Heart right ventricle (tissue), 16 donors: ENCODE data around the gene RBFOX2. TPM values are rescaled to one million over a fixed set of nuclear protein-coding genes. Genes with fewer than 3 reads are reported as not detected.
A peak's percentile ranks its signal among the peaks of the same experiment; 100 is the strongest.

ENCODE experiments used
- ATAC-seq, 8 donors: fragments of 200-7000 bp; cut with Tn5 transposase; one replicate each; pipeline ENCODE4 v1.9.1; 2020; ENCODE audit warnings: mild to moderate bottlenecking in 8 of 8, moderate library complexity in 8 of 8, moderate number of reproducible peaks in 1 of 8
- DNase-seq, 2 donors: peaks; one replicate each; pipeline ENCODE4 v3.0.0-alpha.2; 2020
- H3K27ac ChIP-seq, 10 donors: fragments of 200-600 bp; sonication (generic) in 2 of 10; one replicate each; pipeline versions ENCODE4 v1.5.0 to v1.8.0; 2020 to 2022; ENCODE audit warnings: mild to moderate bottlenecking in 3 of 10
- H3K27me3 ChIP-seq, 7 donors: fragments of 200-600 bp; one replicate each; pipeline ENCODE4 v1.8.0; 2021 to 2022; ENCODE audit warnings: mild to moderate bottlenecking in 2 of 7
- H3K36me3 ChIP-seq, 9 donors: fragments of 200-600 bp; sonication (generic) in 1 of 9; one replicate each; pipeline versions ENCODE4 v1.5.0 to v1.8.0; 2020 to 2022; ENCODE audit warnings: mild to moderate bottlenecking in 2 of 9
- H3K4me1 ChIP-seq, 9 donors: fragments of 200-600 bp; sonication (generic) in 1 of 9; one replicate each; pipeline versions ENCODE4 v1.5.0 to v1.8.0; 2020 to 2022; ENCODE audit warnings: mild to moderate bottlenecking in 4 of 9
- H3K4me3 ChIP-seq, 10 donors: fragments of 200-600 bp; sonication (generic) in 2 of 10; one replicate each; pipeline versions ENCODE4 v1.5.0 to v1.8.0; 2020 to 2022; ENCODE audit warnings: mild to moderate bottlenecking in 7 of 10, moderate library complexity in 2 of 10
- H3K9me3 ChIP-seq, 11 donors: fragments of 200-600 bp in 10 of 11; sonication (generic) in 2 of 11; one replicate each; pipeline versions ENCODE4 v1.5.0 to v1.8.0; 2013 to 2022; ENCODE audit warnings: mild to moderate bottlenecking in 2 of 11, control low read depth in 1 of 11, moderate library complexity in 1 of 11
- WGBS, 2 donors: extraction: QIAGEN DNeasy Blood & Tissue Kit; methylation state at CpG; one replicate each; pipeline ENCODE4 v1.1.7; 2013; ENCODE audit warnings: inconsistent platforms in 1 of 2; 5-methylcytosine and 5-hydroxymethylcytosine counted together
- intact Hi-C, 10 donors: fragments of 100-400 bp; cut with DNase I; formaldehyde crosslinking; loops; one replicate each; pipeline versions ENCODE4 v1.11.1 to v1.14.2; 2022
- polyA plus RNA-seq, 2 donors: library from polyadenylated mRNA; stranded (reverse); fragments of 200-250 nt; gene quantifications; one replicate each; pipeline ENCODE4 v1.2.3, GENCODE V29; 2013
- total RNA-seq, 10 donors: library from RNA; stranded (reverse); fragmentation: NEBNext Ultra II Directional in 3 of 10; extraction: Animal tissue kit (Norgen Biotek cat#: 25700) in 3 of 10; gene quantifications; one replicate each; pipeline versions ENCODE4 v1.2.1 to v1.2.4, GENCODE V29; 2021 to 2023
- TF ChIP-seq, protein P1 (sequence below), 9 donors: fragments of 200-600 bp; sonication (generic) in 2 of 9; IDR thresholded peaks; one replicate each; pipeline versions ENCODE4 v1.5.0 to v1.8.0; 2021 to 2022; ENCODE audit warnings: antibody characterized with exemption in 9 of 9, mild to moderate bottlenecking in 5 of 9, moderate library complexity in 1 of 9
- donor health status: Arrhythmogenic right ventricular cardiomyopathy.
- donor health status: ischemic (EF 13 %, LVEDD 7.1; RV severe dilation, severe dysfunction).
- donor health status: healthy with polysubstance abuse.
- donor health status: DM: no; HTN: yes; CAD: no.
- donor health status: DM: no; HTN: no; CAD: no.
- donor health status: ischemic (EF 25% LVEDD 6.9; RV normal size, moderate dysfunction).
- donor health status: ischemic (EF 25% LVEDD 5.7; RV mildly dilated, moderate dysfunction).
- donor health status: healthy.
- donor health status: DM: yes; HTN: yes; CAD: no.
- donor health status: Ischemic cardiomyopathy.
- donor health status: ischemic (EF 35%, LVEDD 5.7; RV mildly dilated, moderate dysfunction).
- donor health status: nonischemic (EF 11% LVEDD 7.7; RV severe dilation, severe dysfunction).
- donor health status: DM: yes; HTN: yes; CAD: no.
- donor health status: PGD.
- donor health status: ischemic (EF 29% LVEDD 5.4; RV normal size, mild dysfunction).
- donor health status: nonischemic (EF 23%, LVEDD 6.1; RV moderate dilation, normal function).

RBFOX2 gene
- total and polyA plus RNA-seq, 12 donors = 18.0 to 105 (median 90.4) TPM

DNA sequence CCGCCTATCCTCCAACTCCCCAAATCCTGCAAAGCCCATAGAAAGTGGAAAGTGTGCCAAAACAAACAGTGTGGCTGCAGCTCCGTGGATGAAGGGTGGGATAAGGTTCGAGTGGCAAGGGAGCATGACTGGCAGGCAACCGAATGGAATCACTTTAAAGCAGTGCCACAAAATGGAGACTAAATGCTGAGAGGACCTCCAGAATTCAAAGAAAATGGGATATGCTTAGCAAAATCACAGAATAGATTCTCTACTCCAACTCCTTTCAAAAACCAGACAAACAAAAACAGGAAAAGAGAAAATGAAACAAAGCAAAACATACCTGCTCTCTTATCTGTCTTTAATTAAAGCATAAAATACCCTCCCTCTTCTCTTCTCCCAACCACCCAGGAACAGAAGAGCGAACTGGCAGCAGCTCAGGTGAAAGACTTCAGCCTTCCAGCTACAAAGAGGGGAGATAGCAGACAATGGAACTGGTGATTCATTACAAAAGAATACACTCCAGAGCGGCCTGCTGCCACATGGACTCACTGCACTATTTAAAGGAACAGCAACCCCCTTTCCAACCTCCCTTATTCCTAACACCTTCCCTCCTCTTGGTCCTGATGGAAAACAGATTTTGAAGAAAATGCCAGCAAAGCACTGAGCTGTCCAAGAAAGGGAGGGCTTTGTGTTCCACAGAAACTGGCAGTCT lies 192.5 kb downstream of the RBFOX2 start:
- 6 to 10% methylated on average over 6 of the region's 6 CpGs for WGBS, 2 donors
- H3K4me1 ChIP-seq = peaks cover 14 to 95% (median 65%) of the 10 kb centered on the region in 9 donors

GRCh38 chr22:35835267-35835997 lies 193.2 kb downstream of the RBFOX2 start:
- peak overlapping the region in 9 of 10 donors; percentile 13 to 50 (median 40) for H3K4me3 ChIP-seq
- intact Hi-C loops = loop anchor here in 6 of 10 donors (2.0 to 10.0 kb wide), 10 partner anchors 43 to 208 kb away; partner anchors contain the start of gene APOL6 (in 1 of the 6)
- TF ChIP-seq, protein P1, sequence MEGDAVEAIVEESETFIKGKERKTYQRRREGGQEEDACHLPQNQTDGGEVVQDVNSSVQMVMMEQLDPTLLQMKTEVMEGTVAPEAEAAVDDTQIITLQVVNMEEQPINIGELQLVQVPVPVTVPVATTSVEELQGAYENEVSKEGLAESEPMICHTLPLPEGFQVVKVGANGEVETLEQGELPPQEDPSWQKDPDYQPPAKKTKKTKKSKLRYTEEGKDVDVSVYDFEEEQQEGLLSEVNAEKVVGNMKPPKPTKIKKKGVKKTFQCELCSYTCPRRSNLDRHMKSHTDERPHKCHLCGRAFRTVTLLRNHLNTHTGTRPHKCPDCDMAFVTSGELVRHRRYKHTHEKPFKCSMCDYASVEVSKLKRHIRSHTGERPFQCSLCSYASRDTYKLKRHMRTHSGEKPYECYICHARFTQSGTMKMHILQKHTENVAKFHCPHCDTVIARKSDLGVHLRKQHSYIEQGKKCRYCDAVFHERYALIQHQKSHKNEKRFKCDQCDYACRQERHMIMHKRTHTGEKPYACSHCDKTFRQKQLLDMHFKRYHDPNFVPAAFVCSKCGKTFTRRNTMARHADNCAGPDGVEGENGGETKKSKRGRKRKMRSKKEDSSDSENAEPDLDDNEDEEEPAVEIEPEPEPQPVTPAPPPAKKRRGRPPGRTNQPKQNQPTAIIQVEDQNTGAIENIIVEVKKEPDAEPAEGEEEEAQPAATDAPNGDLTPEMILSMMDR (IDR thresholded peaks at IDR 0.05) = no peak

More for the DNA sequence above, 192.5 kb downstream of the RBFOX2 start:
- peak; percentile 74 to 84 (median 80) for ATAC-seq
- Histone ChIP-seq H3K36me3 (no peaks in the 10 kb centered on the region), H3K27ac (peak overlapping the region; percentile 8 to 87 (median 78)), H3K27me3 (no peaks in the 10 kb centered on the region), H3K4me3 (peak overlapping the region in 9 of 10 donors; percentile 13 to 50 (median 40)), H3K9me3 (no peaks in the 10 kb centered on the region)
- TF ChIP-seq, protein P1 (IDR thresholded peaks at IDR 0.05) = no peak
- DNase-seq = peak; percentile 26 to 57
- intact Hi-C loops = loop anchor here in 6 of 10 donors (2.0 to 10.0 kb wide), 10 partner anchors 44 to 209 kb away; partner anchors contain the start of gene APOL6 (in 1 of the 6)

GRCh38 chr22:35834061-35834460 lies 194.6 kb downstream of the RBFOX2 start:
- H3K36me3 ChIP-seq = no peaks in the 10 kb centered on the region
- 21 to 36% methylated on average over 3 of the region's 3 CpGs for WGBS, 2 donors
- DNase-seq (no peak), ATAC-seq (peak in 2 of 8 donors; percentile 21 to 27)
- TF ChIP-seq, protein P1 (IDR thresholded peaks at IDR 0.05) = no peak
- no peaks in the 10 kb centered on the region for H3K27me3 ChIP-seq
- no peaks in the 10 kb centered on the region for H3K9me3 ChIP-seq
- no peak overlapping the region for H3K4me3 ChIP-seq
- peak overlapping the region in 7 of 10 donors; percentile 77 to 87 (median 78) for H3K27ac ChIP-seq
- peaks cover 11 to 96% (median 57%) of the 10 kb centered on the region in 9 donors for H3K4me1 ChIP-seq
- intact Hi-C loops = loop anchor here in 4 of 10 donors (2.0 to 10.0 kb wide), 4 partner anchors 49 to 199 kb away; no protein-coding TSS in a partner anchor

More at GRCh38 chr22:35835267-35835997, 193.2 kb downstream of the RBFOX2 start:
- WGBS, 2 donors = 20 to 26% methylated on average over 3 of the region's 3 CpGs
- no peak for DNase-seq
- H3K4me1 ChIP-seq = peaks cover 11 to 95% (median 59%) of the 10 kb centered on the region in 9 donors
- ATAC-seq = no peak
- no peaks in the 10 kb centered on the region for H3K36me3 ChIP-seq
- H3K9me3 ChIP-seq = no peaks in the 10 kb centered on the region
- H3K27me3 ChIP-seq = no peaks in the 10 kb centered on the region
- peak overlapping the region; percentile 8 to 87 (median 78) for H3K27ac ChIP-seq

GRCh38 chr22:35830305-35830704 lies 198.3 kb downstream of the RBFOX2 start:
- Histone ChIP-seq H3K27ac (no peak overlapping the region), H3K27me3 (no peaks in the 10 kb centered on the region), H3K4me3 (no peak overlapping the region), H3K4me1 (peaks cover 3 to 76% (median 37%) of the 10 kb centered on the region in 9 donors), H3K9me3 (no peaks in the 10 kb centered on the region), H3K36me3 (no peaks in the 10 kb centered on the region)
- WGBS, 2 donors = 63 to 64% methylated on average over 2 of the region's 2 CpGs
- no peak for DNase-seq
- intact Hi-C loops = loop anchor here in 3 of 10 donors (10.0 kb wide), 3 partner anchors 46 to 196 kb away; no protein-coding TSS in a partner anchor
- ATAC-seq = no peak
- TF ChIP-seq, protein P1 (IDR thresholded peaks at IDR 0.05) = no peak
